Measurements from ENCODE around the gene SPPL3.

The SPPL3 gene

GRCh38 chr12:120920178-120920577, 16.0 kb upstream of the SPPL3 start:
- TF ChIP-seq EGR1 (IDR thresholded peaks at IDR 0.05), result no peak
- no peak for TF ChIP-seq EP300 (IDR thresholded peaks at IDR 0.05; ENCODE audit: borderline replicate concordance)
- TF ChIP-seq CEBPB (IDR thresholded peaks at IDR 0.05), result no peak
- TF ChIP-seq TEAD4 (IDR thresholded peaks at IDR 0.05), result no peak
- no peak for TF ChIP-seq ZBTB7A (IDR thresholded peaks at IDR 0.05; ENCODE audit: low read depth)
- TF ChIP-seq CREB1 (IDR thresholded peaks at IDR 0.05; ENCODE audit: low read depth), result no peak
- TF ChIP-seq REST (IDR thresholded peaks at IDR 0.05; ENCODE audit: low read depth), result no peak
- no peak for TF ChIP-seq TAF1 (IDR thresholded peaks at IDR 0.05; ENCODE audit: low read depth)
- no peak for TF ChIP-seq NFIC (IDR thresholded peaks at IDR 0.05)
- no peak for TF ChIP-seq MAX (IDR thresholded peaks at IDR 0.05)
- no peak for TF ChIP-seq FOXM1 (IDR thresholded peaks at IDR 0.05; ENCODE audit: borderline replicate concordance, low read depth)
- TF ChIP-seq TCF12 (IDR thresholded peaks at IDR 0.05; ENCODE audit: low read depth), result no peak
- TF ChIP-seq YY1 (IDR thresholded peaks at IDR 0.05; ENCODE audit: low read depth), result no peak
- no peak for TF ChIP-seq USF1 (IDR thresholded peaks at IDR 0.05)
- no peak for TF ChIP-seq RAD21 (IDR thresholded peaks at IDR 0.05; ENCODE audit: low read depth)

GRCh38 chr12:120917748-120918147, 13.6 kb upstream of the SPPL3 start:
- TF ChIP-seq REST (IDR thresholded peaks at IDR 0.05; ENCODE audit: low read depth) (no peak), YY1 (IDR thresholded peaks at IDR 0.05; ENCODE audit: low read depth) (no peak), CREB1 (IDR thresholded peaks at IDR 0.05; ENCODE audit: low read depth) (no peak), TEAD4 (IDR thresholded peaks at IDR 0.05) (no peak), EGR1 (IDR thresholded peaks at IDR 0.05) (no peak), TAF1 (IDR thresholded peaks at IDR 0.05; ENCODE audit: low read depth) (no peak), TCF12 (IDR thresholded peaks at IDR 0.05; ENCODE audit: low read depth) (no peak), USF1 (IDR thresholded peaks at IDR 0.05) (no peak), RAD21 (IDR thresholded peaks at IDR 0.05; ENCODE audit: low read depth) (no peak), MAX (IDR thresholded peaks at IDR 0.05) (no peak), FOXM1 (IDR thresholded peaks at IDR 0.05; ENCODE audit: borderline replicate concordance, low read depth) (no peak), EP300 (IDR thresholded peaks at IDR 0.05; ENCODE audit: borderline replicate concordance) (no peak)

- TF ChIP-seq USF1 (IDR thresholded peaks at IDR 0.05) (no peak), YY1 (IDR thresholded peaks at IDR 0.05; ENCODE audit: low read depth) (no peak), TEAD4 (IDR thresholded peaks at IDR 0.05) (no peak)
Measured at GRCh38 chr12:120916561-120916960, 12.4 kb upstream of the SPPL3 start.

GRCh38 chr12:120914794-120915193, 10.6 kb upstream of the SPPL3 start:
- TF ChIP-seq TEAD4 (IDR thresholded peaks at IDR 0.05) (no peak), ZBTB7A (IDR thresholded peaks at IDR 0.05; ENCODE audit: low read depth) (no peak), REST (IDR thresholded peaks at IDR 0.05; ENCODE audit: low read depth) (no peak), CREB1 (IDR thresholded peaks at IDR 0.05; ENCODE audit: low read depth) (no peak), MAX (IDR thresholded peaks at IDR 0.05) (no peak), RAD21 (IDR thresholded peaks at IDR 0.05; ENCODE audit: low read depth) (no peak), EGR1 (IDR thresholded peaks at IDR 0.05) (no peak), TCF12 (IDR thresholded peaks at IDR 0.05; ENCODE audit: low read depth) (no peak), YY1 (IDR thresholded peaks at IDR 0.05; ENCODE audit: low read depth) (no peak), TAF1 (IDR thresholded peaks at IDR 0.05; ENCODE audit: low read depth) (no peak), EP300 (IDR thresholded peaks at IDR 0.05; ENCODE audit: borderline replicate concordance) (no peak), USF1 (IDR thresholded peaks at IDR 0.05) (no peak), CEBPB (IDR thresholded peaks at IDR 0.05) (no peak), NFIC (IDR thresholded peaks at IDR 0.05) (no peak), FOXM1 (IDR thresholded peaks at IDR 0.05; ENCODE audit: borderline replicate concordance, low read depth) (no peak)
